B cell (primary cell): ENCODE results near the gene DCLK1.

Source experiments
- CTCF ChIP-seq: fragments of 200-600 bp; IDR thresholded peaks from one replicate; pipeline ENCODE4 v1.8.0; 2022; ENCODE audit warnings: antibody characterized with exemption, mild to moderate bottlenecking
- EZH2 ChIP-seq: IDR thresholded peaks from 2 replicates; pipeline ENCODE4 v1.6.1; 2012; ENCODE audit warnings: borderline replicate concordance, low read depth, mild to moderate bottlenecking, moderate library complexity, low read length; ENCODE audit not compliant: insufficient read depth, poor library complexity, severe bottlenecking

- TF ChIP-seq CTCF (no peak), EZH2 (no peak)
Observed at GRCh38 chr13:35851881-35852280, 279.3 kb downstream of the DCLK1 start.
